Stimulated activated CD8-positive, alpha-beta memory T cell treated with anti-CD3 and anti-CD28 coated beads, Interleukin-15, amount 100 ng/mL, for 24 hours (primary cell): ENCODE results near the gene LMX1A.

Source experiments
- DNase-seq: peaks from one replicate; pipeline ENCODE4 v3.0.0-alpha.2; 2020; ENCODE audit warnings: low read depth

LMX1A gene

DNA sequence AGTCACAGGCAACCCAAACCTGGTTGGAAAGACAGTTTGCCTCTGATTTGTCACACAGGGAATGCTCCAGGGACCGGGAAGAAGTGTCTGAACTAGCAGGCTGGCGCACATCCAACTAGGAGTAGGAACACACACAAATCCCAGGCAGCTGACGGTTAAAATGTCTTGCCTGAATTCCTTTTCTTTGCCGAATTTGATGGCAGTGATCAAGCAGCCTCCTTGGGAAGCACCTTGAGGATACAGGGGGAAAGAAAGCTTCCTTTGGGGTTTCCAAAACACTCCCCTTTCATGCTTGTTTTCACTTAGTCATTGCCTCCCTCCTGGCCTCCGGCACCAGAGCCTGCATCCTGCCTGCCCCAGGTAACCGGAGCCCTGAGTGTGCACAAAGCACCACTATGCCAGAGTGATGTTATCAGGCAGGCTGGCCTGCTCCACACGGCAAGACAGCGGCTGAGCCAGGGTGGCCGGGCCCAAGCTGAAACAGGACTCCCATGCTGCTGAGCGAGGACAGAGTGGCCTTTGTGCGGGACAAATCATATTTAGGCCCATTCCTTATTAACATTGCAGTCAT, 193.8 kb downstream of the LMX1A start:
- DNase-seq = no peak

GRCh38 chr1:165161130-165161529, 195.4 kb downstream of the LMX1A start:
- DNase-seq = no peak

- no peak for DNase-seq
Measured at GRCh38 chr1:165153182-165153581, 203.3 kb downstream of the LMX1A start.

GRCh38 chr1:165152727-165153126, 203.8 kb downstream of the LMX1A start:
- no peak for DNase-seq

DNA sequence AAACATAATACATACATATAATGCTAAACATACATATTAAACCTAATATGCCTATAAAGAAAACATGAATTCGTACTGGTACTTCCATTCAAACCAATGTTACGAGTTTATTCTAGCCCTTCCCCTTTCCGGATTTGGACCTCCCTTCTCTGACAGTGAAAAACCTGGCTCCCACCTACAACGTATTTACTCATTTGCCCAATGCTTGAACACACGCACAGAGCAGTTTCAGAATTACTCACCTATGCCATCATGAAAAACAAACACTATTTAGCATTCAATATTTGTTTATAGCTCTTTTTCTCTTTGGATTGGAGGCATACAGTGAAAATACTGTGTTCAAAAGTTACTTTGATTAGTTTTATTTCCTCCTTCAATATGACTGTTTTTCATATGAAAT, 204.4 kb downstream of the LMX1A start:
- DNase-seq = no peak
